Non-pigmented ciliary epithelial cell (primary cell): ENCODE results near the gene GAR1.
"Not testable (repeated sequence)": the region's sequence is repeated elsewhere in the genome, so short reads cannot be mapped to it uniquely, and the experiment has no call there.

Experiments
- DNase-seq: peaks from one replicate; pipeline ENCODE4 v3.0.0-alpha.2; 2010; ENCODE audit warnings: low read depth

Gene GAR1

GRCh38 chr4:109846395-109847098 lies 31.0 kb downstream of the GAR1 start:
- no peak for DNase-seq

- DNase-seq: no peak
These were observed 32.4 kb downstream of the GAR1 start, which contains the start of gene LRIT3 for GRCh38 chr4:109847896-109848442. Gene LRIT3, plus strand, starts transcription at chr4:109848107. Its CDS starts 95 bp downstream, at chr4:109848202.

- DNase-seq: no peak
These were observed 32.9 kb downstream of the GAR1 start for GRCh38 chr4:109848501-109848900.

GRCh38 chr4:109850601-109851000 lies 35.0 kb downstream of the GAR1 start:
- DNase-seq: no peak

- DNase-seq: not testable (repeated sequence)
These were observed 44.1 kb downstream of the GAR1 start for GRCh38 chr4:109859426-109860300.

GRCh38 chr4:109861271-109861670 lies 45.7 kb downstream of the GAR1 start:
- no peak for DNase-seq

GRCh38 chr4:109861916-109862511 lies 46.5 kb downstream of the GAR1 start:
- no peak for DNase-seq

GRCh38 chr4:109864134-109864533 lies 48.6 kb downstream of the GAR1 start:
- DNase-seq: no peak

GRCh38 chr4:109870061-109870460 lies 54.5 kb downstream of the GAR1 start:
- no peak for DNase-seq

GRCh38 chr4:109872065-109872464 lies 56.5 kb downstream of the GAR1 start:
- no peak for DNase-seq

GRCh38 chr4:109872950-109873656 lies 57.5 kb downstream of the GAR1 start:
- no peak for DNase-seq

GRCh38 chr4:109873791-109874514 lies 58.4 kb downstream of the GAR1 start:
- DNase-seq: no peak
